Ascending aorta (tissue), 2 donors: ENCODE measurements around the gene ANKRD9. TPM values are rescaled to one million over a fixed set of nuclear protein-coding genes. Genes with fewer than 3 reads are reported as not detected.

Experiments
- DNase-seq, 2 donors: peaks; one replicate each; pipeline ENCODE4 v3.0.0-alpha.2; 2019; ENCODE audit warnings: low spot score in 2 of 2
- H3K27ac ChIP-seq, 2 donors: fragments of 200-600 bp; sonication (generic); one replicate each; pipeline ENCODE4 v1.5.1; 2016 to 2017; ENCODE audit warnings: mild to moderate bottlenecking in 1 of 2
- H3K27me3 ChIP-seq: fragments of 200-600 bp; sonication (generic); one replicate; pipeline ENCODE4 v1.5.1; 2017
- H3K36me3 ChIP-seq, 2 donors: fragments of 200-600 bp; sonication (generic); one replicate each; pipeline ENCODE4 v1.5.1; 2016
- H3K4me1 ChIP-seq, 2 donors: fragments of 200-600 bp; sonication (generic); one replicate each; pipeline ENCODE4 v1.5.1; 2016 to 2017; ENCODE audit warnings: mild to moderate bottlenecking in 1 of 2
- H3K4me3 ChIP-seq, 2 donors: fragments of 200-600 bp; sonication (generic); one replicate each; pipeline ENCODE4 v1.5.1; 2016 to 2017; ENCODE audit warnings: mild to moderate bottlenecking in 1 of 2
- H3K9me3 ChIP-seq, 2 donors: fragments of 200-600 bp; sonication (generic); one replicate each; pipeline ENCODE4 v1.5.1; 2016
- CTCF ChIP-seq, 3 experiments: fragments of 200-600 bp in 2 of 3; fragments of 450-650 bp in 1 of 3; sonication (generic) in 2 of 3; IDR thresholded peaks; one replicate each; pipeline ENCODE4 v1.5.1; 2016 to 2019; ENCODE audit warnings: antibody characterized with exemption in 3 of 3, mild to moderate bottlenecking in 1 of 3, moderate library complexity in 1 of 3
- intact Hi-C: fragments of 100-400 bp; cut with DNase I; formaldehyde crosslinking; loops from one replicate; pipeline ENCODE4 v1.15.1; 2023
- total RNA-seq: library from RNA; depleted of rRNA; stranded (reverse); fragments of >200 nt; gene quantifications from one replicate; pipeline ENCODE4 v1.1.0, GENCODE V29; 2016

Gene ANKRD9
- total RNA-seq, 1 donor from 2014 or later, result 118 TPM

GRCh38 chr14:102510616-102511520, 1.3 kb upstream of the ANKRD9 start:
- Histone ChIP-seq H3K4me3 (peak overlapping the region; percentile 71 to 87), H3K27ac (peak overlapping the region; percentile 45 to 62)
- intact Hi-C loops, result loop anchor here (5.0 kb wide), 1 partner anchor 564 kb away; no protein-coding TSS in a partner anchor

GRCh38 chr14:102508774-102509745, 516 bp downstream of the ANKRD9 start:
- Histone ChIP-seq H3K4me3 (peak overlapping the region; percentile 59 to 66), H3K27me3 (no peaks in the 10 kb centered on the region), H3K27ac (peak overlapping the region; percentile 78 to 92), H3K9me3 (no peaks in the 10 kb centered on the region), H3K4me1 (peaks cover 8% of the 10 kb centered on the region in 2 donors), H3K36me3 (no peaks in the 10 kb centered on the region)
- TF ChIP-seq CTCF (IDR thresholded peaks at IDR 0.05), result peak in 1 of 3 experiments; percentile 5
- intact Hi-C loops, result loop anchor here (1.0 to 10.0 kb wide), 5 partner anchors 15 to 747 kb away; partner anchors contain the start of genes HSP90AA1, PPP2R5C and RCOR1
- peak; percentile 29 to 84 for DNase-seq

More at GRCh38 chr14:102510616-102511520, 1.3 kb upstream of the ANKRD9 start:
- Histone ChIP-seq H3K36me3 (no peaks in the 10 kb centered on the region), H3K4me1 (peaks cover 8% of the 10 kb centered on the region in 2 donors), H3K9me3 (no peaks in the 10 kb centered on the region), H3K27me3 (no peaks in the 10 kb centered on the region)
- no peak for TF ChIP-seq CTCF (IDR thresholded peaks at IDR 0.05)
- no peak for DNase-seq

DNA sequence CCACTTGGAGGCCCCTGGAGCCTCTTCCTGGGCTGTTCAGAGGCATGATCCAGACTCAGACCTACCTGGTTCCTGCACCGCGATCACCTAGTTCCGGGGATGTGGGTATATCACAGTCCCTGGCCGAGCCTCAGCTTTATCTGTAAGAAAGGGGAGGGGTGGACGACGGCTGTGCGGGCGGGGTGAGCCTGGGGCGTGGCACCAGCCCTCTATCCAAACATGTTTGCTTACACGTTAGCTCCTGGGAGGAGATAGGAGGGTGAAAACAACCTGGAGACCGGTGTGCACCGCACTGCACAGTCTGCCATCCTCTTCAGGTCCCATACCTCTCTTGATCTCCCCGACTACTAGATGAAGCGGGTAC, 1.2 kb downstream of the ANKRD9 start:
- no peaks in the 10 kb centered on the region for H3K9me3 ChIP-seq
- H3K27ac ChIP-seq, result peak overlapping the region; percentile 78 to 92
- intact Hi-C loops, result loop anchor here (5.0 to 10.0 kb wide), 3 partner anchors 274 to 746 kb away; partner anchors contain the start of genes HSP90AA1 and PPP2R5C
- H3K27me3 ChIP-seq, result no peaks in the 10 kb centered on the region
- peaks cover 8% of the 10 kb centered on the region in 2 donors for H3K4me1 ChIP-seq
- H3K4me3 ChIP-seq, result peak overlapping the region; percentile 59 to 66
- TF ChIP-seq CTCF (IDR thresholded peaks at IDR 0.05), result no peak
- no peak for DNase-seq
- H3K36me3 ChIP-seq, result no peaks in the 10 kb centered on the region

GRCh38 chr14:102507857-102508312, 1.7 kb downstream of the ANKRD9 start:
- no peaks in the 10 kb centered on the region for H3K27me3 ChIP-seq
- no peaks in the 10 kb centered on the region for H3K36me3 ChIP-seq
- H3K4me1 ChIP-seq, result peaks cover 8% of the 10 kb centered on the region in 2 donors
- TF ChIP-seq CTCF (IDR thresholded peaks at IDR 0.05), result no peak
- DNase-seq, result no peak
- H3K27ac ChIP-seq, result peak overlapping the region; percentile 78 to 92
- intact Hi-C loops, result loop anchor here (5.0 to 10.0 kb wide), 3 partner anchors 273 to 746 kb away; partner anchors contain the start of genes HSP90AA1 and PPP2R5C
- no peak overlapping the region for H3K4me3 ChIP-seq
- no peaks in the 10 kb centered on the region for H3K9me3 ChIP-seq
